ENCODE data around the gene ZNF627.

The ZNF627 gene

DNA sequence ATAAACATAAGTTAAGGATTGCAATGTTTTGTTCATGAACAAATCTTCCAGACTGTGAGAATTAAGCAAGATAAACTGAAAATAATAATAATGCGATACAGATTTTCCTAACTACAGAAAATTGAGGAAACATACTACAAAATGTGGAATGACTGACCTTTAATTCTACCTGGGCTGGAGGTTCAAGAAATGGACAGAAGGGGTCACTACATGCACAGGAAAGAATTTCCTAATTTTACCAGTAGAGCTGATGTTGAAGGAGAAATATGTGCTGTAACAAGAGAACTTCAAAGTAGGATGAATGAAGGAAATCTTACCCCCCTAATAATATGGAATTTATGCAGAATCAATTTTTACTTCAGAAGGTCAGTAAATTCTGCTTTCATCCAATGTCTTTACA is 62.3 kb downstream of the ZNF627 start:
- in situ Hi-C loops (cut with MboI; ENCODE audit: low sequenced_read_pairs, unreplicated experiment) = no loop called here

DNA sequence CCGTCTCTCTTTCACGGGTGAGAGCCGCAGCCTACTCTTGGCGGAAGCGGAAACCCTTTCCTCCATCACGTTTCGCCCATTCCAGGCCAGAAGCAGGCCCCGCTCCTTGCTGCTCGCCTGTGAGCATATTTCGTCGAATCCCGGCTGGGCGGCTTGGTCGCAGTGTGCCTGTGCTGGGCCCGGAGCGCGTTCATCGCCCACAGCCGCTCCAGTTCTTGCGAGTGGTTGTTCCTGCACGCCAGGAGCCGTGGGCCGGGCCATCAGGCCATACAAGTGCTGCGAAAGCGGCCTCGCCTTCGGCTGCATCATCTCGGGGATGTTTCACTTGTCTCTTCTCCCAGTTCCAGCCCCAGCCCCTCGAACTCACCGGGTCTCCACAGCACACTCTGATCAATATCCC is 65.0 kb downstream of the ZNF627 start:
- TF ChIP-seq, protein P1, sequence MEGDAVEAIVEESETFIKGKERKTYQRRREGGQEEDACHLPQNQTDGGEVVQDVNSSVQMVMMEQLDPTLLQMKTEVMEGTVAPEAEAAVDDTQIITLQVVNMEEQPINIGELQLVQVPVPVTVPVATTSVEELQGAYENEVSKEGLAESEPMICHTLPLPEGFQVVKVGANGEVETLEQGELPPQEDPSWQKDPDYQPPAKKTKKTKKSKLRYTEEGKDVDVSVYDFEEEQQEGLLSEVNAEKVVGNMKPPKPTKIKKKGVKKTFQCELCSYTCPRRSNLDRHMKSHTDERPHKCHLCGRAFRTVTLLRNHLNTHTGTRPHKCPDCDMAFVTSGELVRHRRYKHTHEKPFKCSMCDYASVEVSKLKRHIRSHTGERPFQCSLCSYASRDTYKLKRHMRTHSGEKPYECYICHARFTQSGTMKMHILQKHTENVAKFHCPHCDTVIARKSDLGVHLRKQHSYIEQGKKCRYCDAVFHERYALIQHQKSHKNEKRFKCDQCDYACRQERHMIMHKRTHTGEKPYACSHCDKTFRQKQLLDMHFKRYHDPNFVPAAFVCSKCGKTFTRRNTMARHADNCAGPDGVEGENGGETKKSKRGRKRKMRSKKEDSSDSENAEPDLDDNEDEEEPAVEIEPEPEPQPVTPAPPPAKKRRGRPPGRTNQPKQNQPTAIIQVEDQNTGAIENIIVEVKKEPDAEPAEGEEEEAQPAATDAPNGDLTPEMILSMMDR (IDR thresholded peaks at IDR 0.05; ENCODE audit: borderline replicate concordance, control extremely low read depth, extremely low read depth, insufficient read depth, missing control alignments) = no peak
- DNase-seq (ENCODE audit: low spot score) = no peak
- in situ Hi-C loops (cut with MboI; ENCODE audit: low sequenced_read_pairs, unreplicated experiment) = no loop called here

More for the DNA sequence above, 62.3 kb downstream of the ZNF627 start:
- TF ChIP-seq, protein P1 (IDR thresholded peaks at IDR 0.05; ENCODE audit: borderline replicate concordance, control extremely low read depth, extremely low read depth, insufficient read depth, missing control alignments) = peak; percentile 35
- peak; percentile 61 for DNase-seq (ENCODE audit: low spot score)

DNA sequence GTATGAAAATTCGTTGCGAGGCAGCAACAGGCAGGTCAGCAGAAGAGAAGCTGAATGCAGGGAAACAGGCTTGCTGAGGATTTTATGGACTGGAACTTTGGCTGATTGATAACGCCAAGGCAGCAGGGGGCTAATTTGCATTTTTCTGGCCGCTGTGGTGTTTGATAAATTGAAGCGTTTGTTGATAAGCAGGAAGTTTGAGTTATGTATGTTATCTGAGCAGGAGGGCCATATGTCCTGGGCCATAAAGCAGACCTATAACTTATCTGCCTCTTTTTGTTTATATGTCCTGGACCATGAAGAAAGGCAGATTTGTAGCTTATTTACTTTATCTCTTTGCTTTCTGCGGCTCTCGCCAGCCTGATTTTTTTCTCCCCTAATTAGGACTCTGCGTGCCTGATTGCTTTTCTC is 65.9 kb downstream of the ZNF627 start:
- DNase-seq (ENCODE audit: low spot score) = no peak
- TF ChIP-seq, protein P1 (IDR thresholded peaks at IDR 0.05; ENCODE audit: borderline replicate concordance, control extremely low read depth, extremely low read depth, insufficient read depth, missing control alignments) = no peak
- in situ Hi-C loops (cut with MboI; ENCODE audit: low sequenced_read_pairs, unreplicated experiment) = no loop called here
